ENCODE measurements around the gene PML.
"Not testable (repeated sequence)": the region's sequence is repeated elsewhere in the genome, so short reads cannot be mapped to it uniquely, and the experiment has no call there.

Gene PML

DNA sequence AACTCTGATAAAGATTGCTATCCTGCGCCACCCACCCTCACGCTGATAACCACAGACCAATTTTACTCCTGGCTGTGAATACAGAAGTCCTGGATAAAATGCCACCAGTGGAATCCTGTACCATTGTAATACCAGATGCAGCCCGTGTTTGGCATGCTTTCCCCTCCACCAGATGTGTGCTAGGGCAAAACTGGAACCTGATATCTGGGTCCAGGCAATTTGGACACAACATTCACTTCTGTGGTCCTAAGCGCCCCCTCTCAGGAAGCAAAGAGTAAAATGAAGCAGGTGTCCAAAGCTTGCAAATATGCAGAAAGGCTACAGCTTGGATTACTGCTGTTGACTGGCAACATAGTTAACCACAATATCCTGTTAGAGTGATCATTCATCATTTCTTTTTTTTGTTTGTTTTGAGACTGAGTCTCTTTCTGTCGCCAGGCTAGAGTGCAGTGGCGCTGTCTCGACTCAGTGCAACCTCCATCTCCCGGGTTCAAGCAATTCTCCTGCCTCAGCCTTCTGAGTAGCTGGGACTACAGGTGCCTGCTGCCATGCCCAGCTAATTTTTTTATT is 35.4 kb upstream of the PML start:
- DNase-seq = no peak

DNA sequence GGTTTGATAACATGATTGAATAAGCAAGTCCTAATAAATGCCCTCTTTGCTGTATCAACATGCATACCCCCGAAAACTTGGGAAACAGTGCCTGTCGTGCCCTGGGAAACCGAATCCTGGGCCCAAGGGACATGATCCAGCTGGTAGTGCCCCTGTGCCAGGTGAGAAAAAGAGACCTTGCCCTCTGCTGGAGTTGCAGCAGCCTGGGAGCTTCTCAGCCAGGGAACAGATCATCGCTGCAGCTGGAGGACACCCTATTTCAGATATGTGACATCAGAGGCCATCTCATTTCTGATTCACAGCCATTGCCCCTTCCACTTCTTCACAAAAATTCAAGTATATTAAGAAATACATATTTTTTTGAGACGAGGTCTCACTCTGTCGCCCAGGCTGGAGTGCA is 34.7 kb upstream of the PML start:
- no peak for DNase-seq

DNA sequence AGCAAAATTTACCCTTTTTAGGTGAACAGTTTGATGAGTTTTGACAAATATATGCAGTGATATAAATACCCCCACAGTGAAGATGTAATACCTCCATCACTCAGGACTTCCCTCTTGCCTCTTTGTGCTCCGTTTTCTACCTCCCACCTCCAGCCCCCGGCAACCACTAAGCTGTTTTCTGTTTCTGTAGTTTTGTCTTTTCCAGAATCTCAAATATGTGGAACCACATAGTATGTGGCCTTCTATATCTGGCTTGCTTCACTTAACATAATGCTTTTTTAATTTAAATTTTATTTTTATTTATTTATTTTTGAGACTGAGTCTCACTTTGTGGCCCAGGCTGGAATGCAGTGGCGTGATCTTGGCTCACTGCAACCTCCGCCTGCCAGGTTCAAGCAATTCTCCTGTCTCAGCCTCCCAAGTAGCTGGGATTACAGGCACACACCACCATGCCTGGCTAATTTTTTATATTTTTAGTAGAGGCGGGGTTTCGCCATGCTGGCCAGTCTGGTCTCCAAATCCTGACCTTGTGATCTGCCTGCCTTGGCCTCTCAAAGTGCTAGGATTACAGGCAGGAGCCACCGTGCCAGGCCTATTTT is 33.9 kb upstream of the PML start:
- not testable (repeated sequence) for DNase-seq

DNA sequence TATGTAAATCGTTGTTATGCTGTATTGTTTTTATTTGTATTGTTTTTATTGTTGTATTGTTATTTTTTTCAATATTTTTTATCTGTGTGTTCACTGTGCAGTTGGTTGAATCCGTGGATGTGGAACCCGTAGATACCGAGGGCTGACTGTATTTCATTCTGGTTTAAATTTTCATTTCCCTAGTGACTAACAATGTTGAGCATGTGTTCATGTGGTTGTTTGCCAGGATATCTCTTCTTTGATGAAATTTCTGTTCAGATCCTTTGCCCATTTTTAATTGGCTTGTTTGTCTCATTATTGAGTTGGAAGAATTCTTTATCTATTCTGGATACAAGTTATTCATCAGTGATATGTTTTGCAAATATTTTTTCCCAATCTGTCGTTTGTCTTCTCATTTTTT is 32.1 kb upstream of the PML start:
- no peak for DNase-seq

DNA sequence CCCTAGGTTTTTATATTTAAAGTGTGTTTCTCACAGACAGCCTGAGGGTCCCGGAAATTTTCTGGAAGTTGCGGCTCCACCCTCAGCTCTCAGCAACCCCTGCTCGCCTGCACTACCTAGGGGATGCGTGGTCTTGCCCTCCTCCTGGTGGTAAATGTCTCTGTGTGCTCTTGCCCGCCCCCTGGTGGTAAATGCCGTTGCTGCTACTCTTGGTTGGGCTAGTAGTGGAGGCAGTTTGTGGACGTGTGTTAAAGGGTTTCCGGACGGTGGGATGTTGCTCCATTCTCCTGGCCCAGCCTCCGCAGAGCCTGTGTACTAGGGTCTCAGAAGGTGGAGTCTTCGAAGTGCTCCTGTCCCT is 29.8 kb upstream of the PML start:
- DNase-seq = no peak

DNA sequence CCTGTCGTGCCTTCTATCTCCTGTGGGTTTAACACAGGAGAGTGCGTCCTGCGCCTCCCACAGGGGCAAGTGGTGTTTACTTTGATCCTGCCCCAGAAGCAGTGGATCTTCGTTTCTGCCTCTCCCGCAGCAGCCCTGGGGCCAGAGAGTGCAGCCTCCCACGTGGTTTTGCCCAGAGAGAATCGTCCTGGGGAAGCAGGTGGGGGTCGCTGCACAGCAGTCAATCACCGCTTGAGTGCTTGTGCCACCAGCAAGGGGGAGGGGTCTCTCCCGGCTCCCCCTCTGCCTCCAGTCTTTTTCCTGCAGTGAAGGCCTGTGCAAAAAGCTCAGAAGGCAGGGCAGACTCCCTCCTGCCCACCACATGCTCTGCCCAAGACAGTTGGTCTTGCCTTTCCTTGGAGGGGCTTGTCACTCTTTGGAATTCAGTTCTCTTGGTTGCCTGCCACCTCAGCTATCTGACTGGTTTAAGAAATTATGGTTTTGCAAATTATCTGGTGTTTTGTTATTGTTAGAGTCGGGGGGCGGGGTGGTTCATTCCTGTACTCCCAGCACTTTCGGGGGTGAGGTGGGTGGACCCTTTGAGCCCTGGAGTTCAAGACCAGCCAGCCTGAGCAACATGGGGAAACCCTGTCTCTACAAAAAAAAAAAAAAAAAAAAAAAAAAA is 29.3 kb upstream of the PML start:
- no peak for DNase-seq

DNA sequence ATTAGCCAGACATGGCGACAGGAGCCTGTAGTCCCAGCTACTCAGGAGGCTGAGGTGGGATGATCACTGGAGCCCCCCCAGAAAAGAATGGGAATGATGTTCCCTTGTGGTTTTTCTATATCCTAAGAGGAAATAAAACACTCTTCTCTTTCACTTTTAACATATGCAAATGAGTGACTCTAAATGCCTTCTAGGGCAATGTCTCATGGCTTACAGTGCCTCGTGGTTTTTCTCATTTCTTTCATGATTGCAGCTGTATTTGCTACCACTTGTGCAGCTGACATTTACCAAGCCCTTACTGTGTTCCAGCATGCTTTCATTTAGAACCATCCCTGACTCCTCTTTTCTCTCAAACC is 28.8 kb upstream of the PML start:
- no peak for DNase-seq

DNA sequence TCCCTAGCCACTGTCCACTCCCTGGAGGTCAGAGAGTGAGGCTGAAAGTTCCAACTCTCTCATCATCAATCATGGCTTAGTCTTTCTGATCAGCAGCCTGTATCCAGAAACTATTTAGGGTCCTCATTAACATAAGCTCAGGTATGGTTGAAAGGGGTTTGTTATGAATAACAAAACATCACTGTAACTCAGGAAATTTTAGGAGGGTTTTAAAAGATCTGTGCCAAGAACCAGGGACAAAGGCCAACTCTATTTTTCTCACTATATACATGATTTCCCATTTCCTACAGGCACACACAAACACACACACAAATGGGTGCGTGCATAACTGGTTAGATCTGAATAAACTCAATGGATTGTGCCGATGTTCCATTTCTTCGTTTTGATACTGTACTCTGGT is 26.1 kb upstream of the PML start:
- no peak for DNase-seq

DNA sequence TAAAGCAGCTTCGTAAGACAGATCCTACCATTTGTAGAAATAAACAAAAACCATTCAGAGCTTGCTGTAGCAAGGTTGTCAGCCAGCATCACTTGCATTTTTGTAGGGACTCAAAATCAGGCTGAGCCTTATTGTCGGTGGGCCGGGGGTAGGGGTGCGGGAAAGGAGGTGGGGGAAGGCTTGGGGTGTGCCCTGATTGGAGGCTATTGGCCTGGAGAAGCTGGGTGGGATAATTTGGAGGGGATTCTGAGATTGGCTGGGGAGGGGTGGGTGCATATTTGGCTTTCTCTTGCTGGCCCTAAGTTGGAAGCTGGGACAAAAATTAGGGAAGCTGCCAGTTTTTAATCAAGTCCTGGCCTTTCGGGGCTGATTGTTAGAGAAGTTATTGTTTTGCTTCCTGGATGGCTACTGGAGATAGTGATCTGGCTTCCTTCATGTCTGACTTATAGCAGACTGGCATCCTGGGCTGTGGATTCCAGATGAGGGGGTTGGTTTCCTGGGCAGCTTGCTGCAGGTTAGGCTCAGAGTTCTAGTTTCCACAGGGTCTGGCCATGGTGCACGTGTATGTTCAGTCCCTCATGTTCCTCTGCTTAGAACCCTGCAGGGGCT is 25.3 kb upstream of the PML start:
- no peak for DNase-seq

DNA sequence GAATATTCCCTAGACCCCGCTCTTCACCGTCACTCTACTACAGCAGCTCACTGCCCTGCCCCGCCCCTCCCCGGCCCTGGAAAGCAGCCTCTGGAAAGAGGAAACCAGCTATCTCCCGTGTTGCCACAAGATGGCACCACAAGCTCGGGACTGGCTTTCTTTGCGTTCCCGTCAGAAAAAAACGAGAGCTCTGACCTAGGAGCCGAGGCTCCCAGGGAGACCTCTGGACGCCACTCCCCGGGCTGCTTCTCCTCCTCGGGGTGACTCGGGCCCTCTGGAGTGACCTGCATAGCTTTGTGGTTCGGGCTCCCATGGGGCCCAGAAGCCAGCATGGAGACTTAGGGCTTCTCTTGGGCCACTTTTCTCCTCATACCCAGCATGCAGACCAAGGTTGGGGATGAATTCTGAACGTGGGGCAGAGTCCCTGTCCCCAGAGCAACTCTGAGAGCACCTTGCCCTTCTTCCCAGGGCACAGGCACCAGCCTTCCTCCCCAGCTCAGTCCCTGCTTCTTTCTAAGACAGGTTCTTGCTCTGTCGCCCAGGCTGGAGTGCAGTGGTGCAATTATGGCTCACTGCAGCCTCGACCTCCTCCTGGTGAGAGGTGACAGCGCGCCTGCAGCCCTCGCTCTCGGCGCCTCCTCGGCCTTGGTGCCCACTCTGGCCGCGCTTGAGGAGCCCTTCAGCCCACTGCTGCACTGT is 21.4 kb upstream of the PML start:
- DNase-seq = no peak

DNA sequence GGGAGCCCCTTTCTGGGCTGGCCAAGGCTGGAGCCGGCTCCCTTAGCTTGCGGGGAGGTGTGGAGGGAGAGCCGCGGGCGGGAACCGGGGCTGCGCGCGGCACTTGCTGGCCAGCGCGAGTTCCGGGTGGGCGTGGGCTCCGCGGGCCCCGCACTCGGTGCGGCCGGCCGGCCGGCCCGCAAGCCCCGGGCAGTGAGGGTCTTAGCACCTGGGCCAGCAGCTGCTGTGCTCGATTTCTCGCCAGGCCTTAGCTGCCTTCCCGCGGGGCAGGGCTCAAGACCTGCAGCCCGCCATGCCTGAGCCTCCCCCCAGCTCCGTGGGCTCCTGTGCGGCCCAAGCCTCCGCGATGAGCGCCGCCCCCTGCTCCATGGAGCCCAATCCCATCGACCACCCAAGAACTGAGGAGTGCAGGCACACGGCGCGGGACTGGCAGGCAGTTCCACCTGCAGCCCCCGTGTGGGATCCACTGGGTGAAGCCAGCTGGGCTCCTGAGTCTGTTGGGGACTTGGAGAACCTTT is 20.8 kb upstream of the PML start:
- DNase-seq = not testable (repeated sequence)

DNA sequence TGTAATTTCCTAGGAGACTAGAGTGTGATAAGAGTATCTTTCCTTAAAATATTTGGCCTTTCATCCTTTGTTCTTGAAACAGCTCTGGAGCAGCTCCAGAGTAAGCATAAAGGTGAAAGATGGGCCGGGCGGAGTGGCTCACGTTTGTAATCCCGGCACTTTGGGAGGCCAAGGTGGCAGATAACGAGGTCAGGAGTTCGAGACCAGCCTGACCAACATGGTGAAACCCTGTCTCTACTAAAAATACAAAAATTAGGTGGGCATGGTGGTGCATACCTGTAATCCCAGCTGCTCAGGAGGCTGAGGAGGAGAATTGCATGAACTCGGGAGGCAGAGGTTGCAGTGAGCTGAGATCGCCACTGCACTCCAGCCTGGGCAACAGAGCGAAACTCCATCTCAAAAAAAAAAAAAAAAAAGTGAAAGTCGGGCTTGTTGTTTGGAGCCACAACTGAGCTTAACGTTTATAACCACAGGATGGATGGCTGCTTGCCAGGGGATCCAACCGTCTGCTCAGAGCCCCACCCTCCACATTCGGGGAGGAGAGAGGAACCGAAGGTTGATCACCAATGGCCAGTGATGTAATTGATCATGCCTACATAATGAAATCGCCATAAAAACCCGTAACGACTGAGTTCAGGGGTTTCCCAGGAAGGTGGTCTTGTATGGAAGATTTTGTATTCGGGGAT is 18.9 kb upstream of the PML start:
- not testable (repeated sequence) for DNase-seq

DNA sequence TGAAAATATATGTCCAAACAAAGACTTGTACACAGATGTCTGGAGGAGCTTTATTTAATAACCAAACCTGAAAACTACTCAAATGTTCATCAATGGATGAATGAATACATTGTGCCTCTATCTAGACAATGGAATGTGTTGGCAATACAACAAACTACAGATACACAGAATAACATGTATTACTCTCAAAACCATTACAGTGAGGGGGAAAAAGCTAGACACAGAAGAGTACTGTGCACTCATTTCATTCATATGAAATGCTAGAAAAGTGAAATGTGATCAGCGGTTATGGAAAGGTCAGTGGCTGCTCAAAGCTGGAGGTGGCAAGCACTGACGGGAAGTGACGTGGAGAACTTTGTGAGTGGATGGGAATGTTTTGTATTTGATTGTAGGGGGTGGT is 15.6 kb upstream of the PML start:
- no peak for DNase-seq

DNA sequence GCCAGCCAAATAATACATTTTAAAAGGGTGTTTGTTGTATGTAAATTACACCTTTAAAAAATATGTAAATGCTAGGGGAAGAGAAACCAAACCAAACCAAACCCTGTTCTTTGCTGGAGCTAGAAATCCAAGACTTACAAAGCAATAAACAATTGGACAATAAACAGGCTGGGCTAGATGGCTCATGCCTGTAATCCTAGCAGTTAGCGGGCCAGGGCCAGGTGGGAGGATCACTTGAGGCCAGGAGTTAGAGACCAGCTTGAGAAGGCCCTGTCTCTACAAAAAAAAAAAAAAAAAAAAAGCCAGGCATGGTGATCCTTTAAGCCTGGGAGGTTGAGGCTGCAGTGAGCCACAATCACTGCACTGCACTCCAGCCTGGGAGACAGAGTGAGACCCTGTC is 14.9 kb upstream of the PML start:
- DNase-seq = no peak

DNA sequence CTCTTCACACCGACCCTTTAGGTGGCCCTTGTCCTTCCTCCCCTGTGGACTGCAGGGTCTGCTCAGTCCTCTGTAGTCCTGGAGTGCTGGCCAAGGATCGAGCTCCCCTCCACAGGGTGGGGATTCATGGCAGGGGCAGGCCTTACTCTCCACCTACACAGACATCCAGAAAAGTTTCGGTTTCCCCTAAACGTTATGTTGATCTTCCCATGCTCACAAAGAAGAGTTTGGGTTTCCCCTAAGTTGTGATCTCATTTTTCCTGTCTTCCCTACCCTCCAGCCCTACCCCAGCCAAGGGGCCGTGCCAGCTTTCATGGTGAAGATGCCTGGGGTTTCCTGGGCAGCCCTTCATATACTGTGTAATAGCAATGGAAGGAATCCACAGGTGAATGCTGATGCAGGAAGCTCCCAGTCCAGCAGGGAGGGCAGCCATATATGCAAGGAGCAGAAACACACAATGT is 12.7 kb upstream of the PML start:
- no peak for DNase-seq

DNA sequence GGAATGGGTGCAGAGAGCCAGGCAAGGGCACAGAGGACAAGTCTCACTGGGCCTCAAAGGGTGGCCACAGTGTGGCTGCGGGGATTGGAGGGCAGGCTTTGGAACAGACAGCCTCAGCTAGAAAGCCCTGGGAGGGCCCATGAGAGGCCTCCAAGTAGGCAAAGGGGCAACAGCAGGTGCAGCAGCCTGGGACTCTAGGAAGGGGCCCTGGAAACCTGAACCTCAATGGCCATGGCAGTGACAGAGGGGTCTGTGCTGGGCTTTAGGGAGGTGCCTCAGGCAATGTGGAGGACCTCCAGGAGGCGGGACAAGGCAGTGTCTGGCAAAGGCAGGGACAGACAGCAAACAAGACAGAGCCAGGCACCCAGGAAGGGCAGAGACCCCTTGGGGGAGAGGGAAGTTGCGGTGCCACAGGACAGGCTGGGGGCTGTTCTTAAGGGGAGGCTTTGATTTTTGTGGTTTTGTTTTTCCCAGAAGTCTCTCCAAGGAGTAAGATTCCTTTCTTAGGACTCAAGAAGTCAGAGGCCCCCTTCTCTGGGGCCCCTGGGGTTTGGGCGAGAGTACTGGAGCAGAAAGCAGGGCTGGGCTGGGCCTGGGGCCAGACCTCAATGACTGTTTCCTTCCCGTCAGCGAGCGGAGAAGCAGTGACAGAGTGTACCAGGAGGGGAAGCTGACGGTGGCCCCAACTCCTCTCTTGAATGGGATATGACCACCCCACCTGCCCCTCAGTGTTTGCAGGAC is 12.1 kb upstream of the PML start:
- DNase-seq = no peak

DNA sequence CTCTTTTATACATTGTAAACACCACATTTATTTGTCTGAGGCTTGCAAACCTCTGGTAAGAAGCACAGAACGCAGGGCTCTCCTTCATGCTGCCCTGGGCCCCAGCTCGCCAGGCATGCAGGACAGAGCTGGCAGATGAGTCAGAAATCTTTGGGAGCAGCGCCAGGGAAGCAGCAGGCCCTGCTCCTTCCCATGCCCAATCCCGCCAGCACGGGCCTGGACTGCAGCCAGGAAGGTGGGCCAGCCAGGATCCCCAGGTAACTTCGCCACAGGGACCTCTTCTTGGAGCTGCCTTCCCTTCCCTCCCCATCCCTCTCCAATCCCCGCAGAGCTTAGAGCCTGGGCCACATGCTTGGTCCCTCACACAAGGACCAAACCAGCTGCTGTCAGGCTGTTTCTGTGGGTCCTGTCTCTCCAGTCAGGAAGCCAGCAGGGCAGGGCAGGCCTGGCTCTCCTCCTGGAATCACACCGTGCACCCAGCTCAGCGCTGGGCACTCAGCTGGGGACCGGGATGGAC is 11.2 kb upstream of the PML start:
- DNase-seq = no peak

DNA sequence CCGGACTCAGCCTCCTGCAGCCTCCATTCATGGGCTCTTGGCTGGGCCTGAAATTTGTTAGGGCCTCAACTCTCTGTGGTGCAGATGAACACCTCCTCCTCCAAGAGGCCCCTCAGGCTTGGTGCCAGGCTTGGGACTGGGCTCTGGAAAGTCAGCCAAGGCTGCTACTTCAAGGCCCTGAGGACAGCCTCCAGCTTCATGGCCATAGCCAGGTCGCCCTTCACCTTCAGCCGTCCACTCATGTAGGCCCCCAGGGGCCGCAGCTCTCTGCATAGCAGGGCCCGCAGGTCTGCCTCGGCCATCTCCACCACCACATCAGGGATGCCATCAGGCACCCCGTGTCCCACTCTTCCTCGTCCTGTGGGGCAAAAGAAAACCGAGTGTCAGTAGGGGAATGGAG is 10.7 kb upstream of the PML start:
- DNase-seq = no peak

DNA sequence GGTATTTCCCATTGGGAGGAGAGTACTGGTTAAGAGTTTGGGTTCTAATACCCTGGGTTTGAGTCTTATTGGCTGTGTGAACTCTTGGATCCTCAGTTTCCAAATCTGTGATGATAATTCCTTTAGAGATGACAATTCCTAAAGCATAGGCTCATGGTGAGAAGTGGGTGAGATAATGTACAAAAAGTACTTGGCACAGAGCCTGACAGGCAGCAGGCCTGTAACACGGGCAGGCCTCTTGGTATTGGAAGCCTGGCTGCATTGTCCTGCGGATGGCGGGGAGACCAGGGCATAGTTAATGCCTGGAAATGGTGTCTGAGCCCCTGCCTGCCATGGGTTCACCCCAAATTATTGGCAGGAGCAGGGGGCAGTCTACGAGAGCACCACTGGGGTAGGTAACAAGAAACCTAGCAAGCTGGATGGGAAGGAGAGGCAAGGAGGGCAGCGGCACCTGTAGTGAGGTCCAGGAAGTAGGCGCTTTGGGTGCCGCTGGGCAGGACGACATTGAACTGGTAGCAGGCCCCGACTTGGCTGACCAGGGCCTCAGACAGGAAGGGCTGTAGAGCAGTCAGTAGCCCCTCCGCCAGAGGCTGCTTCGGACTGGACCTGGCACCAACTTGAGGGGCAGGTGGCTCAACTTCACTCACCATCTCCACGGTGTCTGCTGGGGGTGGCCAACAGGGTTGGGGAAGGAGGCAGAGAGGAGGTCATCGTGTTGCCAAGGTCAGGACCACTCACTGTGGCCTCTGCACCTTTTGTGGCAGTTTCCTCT is 10.1 kb upstream of the PML start:
- no peak for DNase-seq

DNA sequence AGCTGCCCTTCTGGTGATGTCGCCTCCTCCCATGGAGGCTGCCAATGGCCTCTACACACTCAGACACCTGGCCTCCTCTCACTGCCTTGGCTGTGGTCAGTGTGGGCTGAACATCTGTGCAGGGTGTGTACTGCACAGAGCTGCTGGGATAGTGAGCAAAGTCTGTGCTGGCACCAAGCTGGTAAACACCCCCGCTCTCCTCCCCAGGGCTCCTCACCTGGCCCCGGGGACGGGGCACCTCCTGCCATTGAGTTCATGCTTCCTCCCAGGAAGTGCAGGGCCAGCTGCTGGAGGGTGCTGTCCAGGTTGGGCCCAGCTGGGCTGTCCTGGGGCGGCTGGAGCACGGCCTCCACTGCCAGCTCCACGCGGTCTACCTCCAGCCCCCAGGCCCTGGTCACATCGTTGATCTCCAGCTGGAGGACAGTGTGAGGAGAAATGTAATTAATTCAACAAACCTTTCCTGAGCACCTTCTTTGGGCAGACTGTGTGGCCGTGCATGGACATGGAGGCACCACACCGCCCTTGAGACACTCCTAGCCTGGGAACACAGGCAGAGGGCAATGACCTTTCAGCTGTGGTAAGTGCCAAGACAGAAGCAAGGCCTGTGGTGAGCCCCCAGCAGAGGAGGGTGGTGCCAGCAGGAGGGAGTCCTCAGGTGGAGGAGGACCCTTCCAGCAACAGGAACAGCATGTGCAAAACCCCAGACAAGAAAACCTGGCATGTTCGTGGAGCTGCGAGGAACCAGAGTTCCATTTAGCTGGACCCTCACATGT is 9.2 kb upstream of the PML start:
- no peak for DNase-seq
